Bronchial epithelial cell (primary cell): Measurements from ENCODE around the gene CCDC106. TPM values are rescaled to one million over a fixed set of nuclear protein-coding genes. Genes with fewer than 3 reads are reported as not detected.

Experiments
- DNase-seq: peaks from one replicate; pipeline ENCODE4 v3.0.0-alpha.2; 2010; ENCODE audit warnings: low read depth
- FAIRE-seq: peaks from 2 replicates; lab custom pipeline; 2011; peaks lifted over from hg19 to GRCh38; lab: Jason Lieb, UNC
- H3K27me3 ChIP-seq: 2 replicates; pipeline ENCODE4 v1.5.1; 2011; ENCODE audit warnings: low read length; ENCODE audit not compliant: control insufficient read depth, insufficient read depth
- H3K36me3 ChIP-seq: 2 replicates; pipeline ENCODE4 v1.5.1; 2011; ENCODE audit warnings: low read length; ENCODE audit not compliant: control insufficient read depth, insufficient read depth
- H3K4me3 ChIP-seq: 2 replicates; pipeline ENCODE4 v1.5.1; 2011; ENCODE audit warnings: mild to moderate bottlenecking, low read depth, low read length, control low read depth
- total RNA-seq: library from RNA; depleted of rRNA; stranded (reverse); fragments of >200 nt; gene quantifications from 2 replicates; pipeline ENCODE4 v1.2.1, GENCODE V29; 2014
- TF ChIP-seq, protein P1 (sequence below): IDR thresholded peaks from 2 replicates; pipeline ENCODE4 v1.5.1; 2011; ENCODE audit warnings: mild to moderate bottlenecking, moderate library complexity, low read length, control low read depth, inconsistent platforms; ENCODE audit not compliant: insufficient read depth, severe bottlenecking

Gene CCDC106
- total RNA-seq, 1 donor from 2014 or later: 2.9 TPM

GRCh38 chr19:55611983-55612645, 35.9 kb upstream of the CCDC106 start:
- H3K36me3 ChIP-seq: peaks cover 11% of the 10 kb centered on the region
- H3K4me3 ChIP-seq: no peak overlapping the region
- TF ChIP-seq, protein P1, sequence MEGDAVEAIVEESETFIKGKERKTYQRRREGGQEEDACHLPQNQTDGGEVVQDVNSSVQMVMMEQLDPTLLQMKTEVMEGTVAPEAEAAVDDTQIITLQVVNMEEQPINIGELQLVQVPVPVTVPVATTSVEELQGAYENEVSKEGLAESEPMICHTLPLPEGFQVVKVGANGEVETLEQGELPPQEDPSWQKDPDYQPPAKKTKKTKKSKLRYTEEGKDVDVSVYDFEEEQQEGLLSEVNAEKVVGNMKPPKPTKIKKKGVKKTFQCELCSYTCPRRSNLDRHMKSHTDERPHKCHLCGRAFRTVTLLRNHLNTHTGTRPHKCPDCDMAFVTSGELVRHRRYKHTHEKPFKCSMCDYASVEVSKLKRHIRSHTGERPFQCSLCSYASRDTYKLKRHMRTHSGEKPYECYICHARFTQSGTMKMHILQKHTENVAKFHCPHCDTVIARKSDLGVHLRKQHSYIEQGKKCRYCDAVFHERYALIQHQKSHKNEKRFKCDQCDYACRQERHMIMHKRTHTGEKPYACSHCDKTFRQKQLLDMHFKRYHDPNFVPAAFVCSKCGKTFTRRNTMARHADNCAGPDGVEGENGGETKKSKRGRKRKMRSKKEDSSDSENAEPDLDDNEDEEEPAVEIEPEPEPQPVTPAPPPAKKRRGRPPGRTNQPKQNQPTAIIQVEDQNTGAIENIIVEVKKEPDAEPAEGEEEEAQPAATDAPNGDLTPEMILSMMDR: no peak
- FAIRE-seq (no peak), DNase-seq (no peak)
- H3K27me3 ChIP-seq: no peaks in the 10 kb centered on the region

DNA sequence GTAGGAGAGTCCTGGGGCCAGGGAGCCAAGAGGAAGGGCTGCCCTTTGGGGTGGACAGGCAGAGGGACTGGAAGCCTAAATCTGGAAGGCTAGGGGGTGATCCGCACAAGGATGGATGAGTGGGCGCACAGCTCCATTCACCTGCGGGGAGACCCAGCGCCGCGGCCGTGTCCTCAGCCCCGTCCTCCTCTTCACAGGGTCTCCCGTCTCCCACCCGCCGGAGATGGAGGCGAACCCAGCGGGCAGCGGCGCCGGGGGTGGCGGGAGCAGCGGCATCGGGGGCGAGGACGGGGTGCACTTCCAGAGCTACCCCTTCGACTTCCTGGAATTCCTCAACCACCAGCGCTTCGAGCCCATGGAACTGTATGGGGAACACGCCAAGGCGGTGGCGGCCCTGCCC, 34.6 kb upstream of the CCDC106 start:
- TF ChIP-seq, protein P1: no peak

DNA sequence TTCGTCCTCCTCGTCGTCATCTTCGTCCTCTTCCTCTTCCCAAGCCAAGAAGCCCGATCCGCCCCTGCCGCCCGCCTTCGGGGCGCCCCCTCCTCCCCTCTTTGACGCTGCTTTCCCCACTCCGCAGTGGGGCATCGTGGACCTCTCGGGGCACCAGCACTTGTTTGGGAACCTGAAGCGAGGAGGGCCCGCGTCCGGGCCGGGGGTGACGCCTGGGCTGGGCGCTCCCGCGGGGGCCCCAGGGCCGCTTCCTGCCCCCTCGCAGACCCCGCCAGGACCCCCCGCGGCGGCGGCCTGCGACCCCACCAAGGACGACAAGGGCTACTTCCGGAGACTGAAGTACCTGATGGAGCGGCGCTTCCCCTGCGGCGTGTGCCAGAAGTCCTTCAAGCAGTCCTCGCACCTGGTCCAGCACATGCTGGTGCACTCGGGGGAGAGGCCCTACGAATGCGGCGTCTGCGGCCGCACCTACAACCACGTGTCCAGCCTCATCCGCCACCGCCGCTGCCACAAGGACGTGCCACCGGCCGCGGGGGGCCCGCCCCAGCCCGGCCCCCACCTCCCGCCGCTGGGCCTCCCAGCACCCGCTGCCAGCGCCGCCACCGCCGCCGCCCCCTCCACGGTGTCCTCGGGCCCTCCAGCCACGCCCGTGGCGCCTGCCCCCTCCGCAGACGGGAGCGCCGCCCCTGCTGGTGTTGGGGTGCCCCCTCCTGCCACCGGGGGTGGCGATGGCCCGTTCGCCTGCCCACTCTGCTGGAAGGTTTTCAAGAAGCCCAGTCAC, 33.9 kb upstream of the CCDC106 start:
- TF ChIP-seq, protein P1: no peak
- Histone ChIP-seq H3K4me3 (no peak overlapping the region), H3K27me3 (no peaks in the 10 kb centered on the region), H3K36me3 (peaks cover 15% of the 10 kb centered on the region)
- DNase-seq (no peak), FAIRE-seq (no peak)

More for the DNA sequence above, 34.6 kb upstream of the CCDC106 start:
- FAIRE-seq (no peak), DNase-seq (no peak)
- Histone ChIP-seq H3K4me3 (no peak overlapping the region), H3K36me3 (peaks cover 15% of the 10 kb centered on the region), H3K27me3 (no peaks in the 10 kb centered on the region)

GRCh38 chr19:55614711-55615542, 33.1 kb upstream of the CCDC106 start:
- H3K27me3 ChIP-seq: no peaks in the 10 kb centered on the region
- TF ChIP-seq, protein P1: no peak
- DNase-seq (no peak), FAIRE-seq (no peak)
- H3K36me3 ChIP-seq: peaks cover 12% of the 10 kb centered on the region
- H3K4me3 ChIP-seq: no peak overlapping the region

DNA sequence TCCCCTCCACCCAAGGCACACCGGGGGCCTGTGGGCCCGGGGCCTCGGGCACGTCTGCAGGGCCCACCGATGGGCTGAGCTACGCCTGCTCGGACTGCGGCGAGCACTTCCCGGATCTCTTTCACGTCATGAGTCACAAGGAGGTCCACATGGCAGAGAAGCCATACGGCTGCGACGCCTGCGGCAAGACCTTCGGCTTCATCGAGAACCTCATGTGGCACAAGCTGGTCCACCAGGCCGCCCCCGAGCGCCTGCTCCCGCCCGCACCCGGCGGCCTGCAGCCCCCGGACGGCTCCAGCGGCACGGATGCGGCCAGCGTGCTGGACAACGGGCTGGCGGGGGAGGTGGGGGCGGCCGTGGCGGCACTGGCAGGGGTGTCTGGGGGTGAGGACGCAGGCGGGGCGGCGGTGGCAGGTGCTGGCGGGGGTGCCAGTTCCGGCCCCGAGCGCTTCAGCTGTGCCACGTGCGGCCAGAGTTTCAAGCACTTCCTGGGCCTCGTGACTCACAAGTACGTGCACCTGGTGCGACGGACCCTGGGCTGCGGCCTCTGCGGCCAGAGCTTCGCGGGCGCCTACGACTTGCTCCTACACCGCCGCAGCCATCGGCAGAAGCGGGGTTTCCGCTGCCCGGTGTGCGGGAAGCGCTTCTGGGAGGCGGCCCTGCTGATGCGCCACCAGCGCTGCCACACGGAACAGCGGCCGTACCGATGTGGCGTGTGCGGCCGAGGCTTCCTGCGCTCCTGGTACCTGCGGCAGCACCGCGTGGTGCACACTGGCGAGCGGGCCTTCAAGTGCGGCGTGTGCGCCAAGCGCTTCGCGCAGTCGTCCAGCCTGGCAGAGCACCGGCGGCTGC, 32.2 kb upstream of the CCDC106 start:
- peaks cover 12% of the 10 kb centered on the region for H3K36me3 ChIP-seq
- H3K4me3 ChIP-seq: no peak overlapping the region
- TF ChIP-seq, protein P1: no peak
- no peak for FAIRE-seq
- H3K27me3 ChIP-seq: no peaks in the 10 kb centered on the region
- DNase-seq: no peak
